GM15510 (cell line): ENCODE results near the gene NSD1.

Source experiments
- POLR2A ChIP-seq: IDR thresholded peaks from 3 replicates; pipeline ENCODE4 v1.6.1; 2011; ENCODE audit warnings: borderline replicate concordance; ENCODE audit not compliant: insufficient read length; ENCODE audit errors: extremely low read depth

The NSD1 gene

DNA sequence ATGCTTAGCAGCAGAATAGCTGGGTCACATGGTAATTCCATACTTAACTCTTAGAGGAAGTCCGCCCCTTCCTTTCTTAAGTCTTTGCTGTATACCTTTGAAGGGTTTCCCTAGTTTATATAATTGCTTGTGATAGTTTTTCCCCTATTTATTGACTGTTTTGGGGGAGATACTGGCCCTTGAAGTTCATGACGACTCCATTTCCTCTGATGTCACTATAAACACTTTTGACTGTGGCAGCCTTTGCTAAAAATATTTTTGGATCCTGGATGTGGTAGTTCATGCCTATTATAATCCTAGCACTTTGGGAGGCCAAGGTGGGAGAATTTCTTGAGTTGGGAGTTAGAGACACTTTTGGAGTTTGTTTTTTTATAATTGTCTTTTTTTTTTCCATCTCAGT, 38.4 kb downstream of the NSD1 start:
- no peak for TF ChIP-seq POLR2A

DNA sequence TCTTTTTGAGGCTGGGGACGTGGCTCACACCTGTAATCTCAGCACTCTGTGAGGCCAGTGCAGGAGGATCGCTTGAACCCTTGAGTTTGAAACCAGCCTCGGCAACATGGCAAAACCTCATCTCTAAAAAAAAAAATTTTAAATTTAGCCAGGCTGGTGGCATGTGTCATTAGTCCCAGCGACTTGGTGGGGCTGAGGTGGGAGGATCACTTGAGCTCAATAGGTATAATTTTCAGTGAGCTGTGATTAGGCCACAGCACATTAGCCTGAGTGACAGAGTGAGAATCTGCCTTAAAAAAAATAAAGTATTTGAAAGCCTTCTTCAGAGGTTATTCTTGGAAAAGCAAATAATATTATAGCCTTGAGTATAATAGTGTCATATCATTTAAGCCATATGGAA, 41.8 kb downstream of the NSD1 start:
- no peak for TF ChIP-seq POLR2A

- no peak for TF ChIP-seq POLR2A
Observed at GRCh38 chr5:177176175-177176711, 42.7 kb downstream of the NSD1 start.

GRCh38 chr5:177178733-177179304, 45.2 kb downstream of the NSD1 start:
- TF ChIP-seq POLR2A = no peak

- TF ChIP-seq POLR2A = no peak
Observed at GRCh38 chr5:177179431-177179830, 45.9 kb downstream of the NSD1 start.

GRCh38 chr5:177183142-177183541, 49.6 kb downstream of the NSD1 start:
- TF ChIP-seq POLR2A = no peak

GRCh38 chr5:177183766-177184360, 50.3 kb downstream of the NSD1 start:
- no peak for TF ChIP-seq POLR2A

- TF ChIP-seq POLR2A = no peak
Observed at GRCh38 chr5:177185993-177186392, 52.4 kb downstream of the NSD1 start.

- no peak for TF ChIP-seq POLR2A
Observed at GRCh38 chr5:177186645-177187044, 53.1 kb downstream of the NSD1 start.

DNA sequence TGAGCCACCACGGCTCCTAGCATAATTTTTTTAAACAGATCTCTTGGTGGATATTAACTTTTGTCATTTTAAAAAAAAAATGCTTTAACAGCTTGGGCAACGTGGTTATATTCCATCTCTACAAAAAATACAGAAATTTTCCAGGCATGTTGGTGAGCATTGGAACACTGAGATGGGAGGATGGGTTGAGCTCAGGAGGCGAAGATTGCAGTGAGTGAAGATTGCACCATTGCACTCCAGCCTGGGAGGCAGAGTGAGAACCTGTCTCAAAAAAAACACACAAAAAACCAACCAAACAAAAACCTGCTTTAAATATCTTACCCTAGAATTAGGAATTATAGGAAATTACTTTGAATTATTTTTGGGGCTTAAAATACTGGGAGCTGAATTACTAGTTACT, 55.2 kb downstream of the NSD1 start:
- TF ChIP-seq POLR2A = no peak

GRCh38 chr5:177189416-177189815, 55.8 kb downstream of the NSD1 start:
- TF ChIP-seq POLR2A = no peak

GRCh38 chr5:177189965-177190364, 56.4 kb downstream of the NSD1 start:
- no peak for TF ChIP-seq POLR2A

DNA sequence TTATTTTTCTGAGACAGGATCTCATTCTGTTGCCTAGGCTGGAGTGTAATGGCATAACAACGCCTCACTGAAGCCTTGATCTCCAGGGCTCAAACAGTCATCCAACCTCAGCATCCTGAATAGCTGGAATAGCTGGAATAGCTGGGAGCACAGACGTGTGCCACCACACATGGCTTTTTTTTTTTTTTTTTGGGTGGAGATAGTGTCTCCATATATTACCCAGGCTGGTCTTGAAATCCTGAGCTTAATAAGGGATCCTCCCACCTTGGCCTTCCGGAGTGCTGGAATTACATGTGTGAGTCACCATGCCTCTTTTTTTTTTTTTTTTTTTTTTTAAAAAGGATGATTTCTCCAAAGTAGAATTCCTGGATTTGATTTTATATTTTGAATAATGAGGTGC, 60.7 kb downstream of the NSD1 start:
- TF ChIP-seq POLR2A = no peak

DNA sequence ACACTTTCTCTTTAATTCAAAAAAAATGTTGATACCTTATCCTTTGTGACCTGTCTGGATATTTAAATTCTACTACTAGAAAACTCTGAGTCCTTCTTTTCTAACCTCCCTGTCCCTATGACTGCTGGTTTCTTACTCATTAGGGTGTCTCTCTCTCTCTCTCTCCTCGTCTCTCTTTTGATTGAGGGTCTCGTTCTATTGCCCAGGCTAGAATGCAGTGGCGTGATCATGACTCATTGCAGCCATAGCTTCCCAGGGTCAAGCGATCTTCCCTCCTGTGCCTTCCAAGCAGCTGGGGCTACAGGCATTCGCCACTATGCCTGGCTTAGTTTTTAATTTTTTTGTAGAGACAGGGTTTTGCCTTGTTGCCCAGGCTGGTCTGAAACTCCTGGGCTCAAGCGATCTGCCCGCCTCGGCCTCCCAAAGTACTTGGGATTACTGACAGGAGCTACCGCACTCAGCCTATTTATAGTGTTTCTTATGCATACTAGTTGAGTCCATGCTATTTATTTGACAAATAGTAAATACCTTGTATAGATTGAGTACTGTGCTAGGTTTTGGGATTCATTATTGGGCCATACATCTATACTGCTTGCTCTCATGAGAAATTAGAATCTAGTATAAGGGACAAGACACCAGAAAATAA, 61.9 kb downstream of the NSD1 start:
- no peak for TF ChIP-seq POLR2A

DNA sequence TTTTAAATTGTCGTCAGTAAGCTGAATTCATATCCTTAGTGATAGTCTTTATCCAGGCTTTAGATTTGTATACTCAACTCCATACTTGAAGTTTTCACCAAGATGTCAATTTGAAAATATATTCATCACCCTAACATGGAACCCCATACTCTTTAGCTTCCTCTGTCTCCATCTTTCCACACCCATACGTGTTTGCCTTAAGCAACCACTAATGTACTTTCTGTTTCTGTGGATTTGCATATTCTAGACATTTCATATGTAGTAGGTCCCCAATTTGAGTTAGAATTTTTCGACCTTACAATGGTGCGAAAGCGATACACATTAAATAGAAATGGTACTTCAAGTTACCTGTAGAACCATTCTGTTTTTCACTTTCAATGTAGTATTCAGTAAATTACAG, 65.2 kb downstream of the NSD1 start:
- no peak for TF ChIP-seq POLR2A

DNA sequence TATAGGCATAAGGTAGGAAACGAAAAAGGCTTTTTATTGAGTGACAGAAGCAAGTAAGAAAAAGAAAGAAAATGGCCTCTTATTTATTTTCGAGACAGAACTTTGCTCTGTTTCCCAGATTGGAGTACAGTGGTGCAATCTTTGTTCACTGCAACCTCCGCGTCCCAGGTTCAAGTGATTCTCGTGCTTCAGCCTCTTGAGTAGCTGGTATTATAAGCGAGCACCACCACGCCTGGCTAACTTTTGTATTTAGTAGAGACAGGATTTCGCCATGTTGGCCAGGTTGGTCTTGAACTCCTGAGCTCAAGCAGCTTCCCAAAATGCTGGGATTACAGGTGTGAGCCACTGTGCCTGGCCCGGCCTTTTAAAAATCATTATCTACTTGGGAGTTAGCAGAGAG, 70.7 kb downstream of the NSD1 start:
- TF ChIP-seq POLR2A = no peak
